Mucosa of descending colon (tissue), 3 donors: ENCODE data around the gene JPH3. TPM values are rescaled to one million over a fixed set of nuclear protein-coding genes. Genes with fewer than 3 reads are reported as not detected.

Source experiments
- ATAC-seq: fragments of 200-7000 bp; cut with Tn5 transposase; one replicate; pipeline ENCODE4 v1.9.1; 2020; ENCODE audit warnings: mild to moderate bottlenecking, moderate library complexity
- DNase-seq, 3 donors: peaks; one replicate each; pipeline ENCODE4 v3.0.0-alpha.2; 2020
- H3K36me3 ChIP-seq: fragments of 200-600 bp; one replicate; pipeline ENCODE4 v1.8.0; 2021; ENCODE audit warnings: low read depth, mild to moderate bottlenecking
- H3K4me1 ChIP-seq: fragments of 200-600 bp; one replicate; pipeline ENCODE4 v1.8.0; 2021; ENCODE audit warnings: low read depth, mild to moderate bottlenecking
- H3K4me3 ChIP-seq: fragments of 200-600 bp; one replicate; pipeline ENCODE4 v1.8.0; 2021; ENCODE audit warnings: mild to moderate bottlenecking
- H3K9me3 ChIP-seq: fragments of 200-600 bp; one replicate; pipeline ENCODE4 v1.8.0; 2021; ENCODE audit warnings: mild to moderate bottlenecking
- CTCF ChIP-seq: fragments of 200-600 bp; IDR thresholded peaks from one replicate; pipeline ENCODE4 v1.8.0; 2022; ENCODE audit warnings: antibody characterized with exemption, mild to moderate bottlenecking
- intact Hi-C, 2 donors: fragments of 100-400 bp; cut with DNase I in 1 of 2; cut with micrococcal nuclease in 1 of 2; formaldehyde crosslinking; loops; one replicate each; pipeline versions ENCODE4 v1.11.0 to v1.11.1; 2022; cut with DNase I, micrococcal nuclease
- long read RNA-seq, 2 donors: library from polyadenylated mRNA; unstranded; transcript quantifications; one replicate each; pipeline ENCODE4 v2.0.0, GENCODE V29; 2019 to 2021
- total RNA-seq, 3 donors: library from RNA; stranded (reverse); fragmentation: NEBNext Ultra II Directional in 2 of 3; extraction: Animal tissue kit (Norgen Biotek cat#: 25700) in 2 of 3; gene quantifications; one replicate each; pipeline versions ENCODE4 v1.2.1 to v1.2.4, GENCODE V29; 2021 to 2023
- donor health status: DM: no; HTN: no; CAD: no; lungs with moderate emphysema.
- donor health status: DM: no; HTN: no; CAD: no.
- donor health status: DM: no; HTN: yes; CAD: no.

The JPH3 gene
- total RNA-seq: 1 to 10 TPM in 1 of 3 donors, under 1 TPM in 2; 0.17 to 2.1 (median 0.84) TPM
- long read RNA-seq, donor 1, partial matches to known transcripts: 2 of 3 reads
- long read RNA-seq, donor 1, other reads (novel, unspliced or antisense): 0 of 3 reads
- long read RNA-seq, donor 2: 0 reads

- no peak for DNase-seq
- H3K36me3 ChIP-seq: no peaks in the 10 kb centered on the region
- ATAC-seq: no peak
- no peak for TF ChIP-seq CTCF
- no peaks in the 10 kb centered on the region for H3K9me3 ChIP-seq
- no peak within 1 kb of the TSS for H3K4me3 ChIP-seq
- no peaks in the 10 kb centered on the region for H3K4me1 ChIP-seq
- intact Hi-C loops: no loop called here
Measured at GRCh38 chr16:87602001-87602775, at the start of gene JPH3. TSS of gene JPH3 (plus strand) at chr16:87602508. CDS start at chr16:87603147, 639 bp downstream.

- Histone ChIP-seq H3K4me1 (peaks cover 4% of the 10 kb centered on the region), H3K4me3 (no peak overlapping the region), H3K36me3 (no peaks in the 10 kb centered on the region), H3K9me3 (no peaks in the 10 kb centered on the region)
- ATAC-seq: no peak
- no peak for DNase-seq
- intact Hi-C loops: no loop called here
- TF ChIP-seq CTCF: no peak
Measured at GRCh38 chr16:87552772-87553573, 49.3 kb upstream of the JPH3 start.

GRCh38 chr16:87554754-87555427 lies 47.4 kb upstream of the JPH3 start:
- intact Hi-C loops: no loop called here
- no peak for ATAC-seq

GRCh38 chr16:87555647-87556046 lies 46.7 kb upstream of the JPH3 start:
- DNase-seq (no peak), ATAC-seq (no peak)
- Histone ChIP-seq H3K4me3 (no peak overlapping the region), H3K36me3 (no peaks in the 10 kb centered on the region), H3K9me3 (no peaks in the 10 kb centered on the region), H3K4me1 (no peaks in the 10 kb centered on the region)
- TF ChIP-seq CTCF: no peak
- intact Hi-C loops: no loop called here

More at GRCh38 chr16:87554754-87555427, 47.4 kb upstream of the JPH3 start:
- no peak for DNase-seq
- Histone ChIP-seq H3K36me3 (no peaks in the 10 kb centered on the region), H3K4me1 (peaks cover 4% of the 10 kb centered on the region), H3K9me3 (no peaks in the 10 kb centered on the region), H3K4me3 (no peak overlapping the region)
- TF ChIP-seq CTCF: no peak

GRCh38 chr16:87556941-87557459 lies 45.3 kb upstream of the JPH3 start:
- no peaks in the 10 kb centered on the region for H3K4me1 ChIP-seq
- intact Hi-C loops: no loop called here
- H3K36me3 ChIP-seq: no peaks in the 10 kb centered on the region
- peak; percentile 13 for ATAC-seq
- peak in 2 of 3 donors; percentile 32 to 42 for DNase-seq
- no peaks in the 10 kb centered on the region for H3K9me3 ChIP-seq
- TF ChIP-seq CTCF: no peak
- H3K4me3 ChIP-seq: no peak overlapping the region
